Osteoblast (primary cell): ENCODE measurements around the gene MYH10. TPM values are rescaled to one million over a fixed set of nuclear protein-coding genes. Genes with fewer than 3 reads are reported as not detected.

Experiments
- DNase-seq: peaks from one replicate; pipeline ENCODE4 v3.0.0; 2011; ENCODE audit warnings: low spot score, mixed read lengths; ENCODE audit not compliant: insufficient read length; ENCODE audit errors: missing footprints
- H2AFZ ChIP-seq: 2 replicates; pipeline ENCODE4 v1.6.0; 2011; ENCODE audit warnings: mild to moderate bottlenecking, low read length
- H3K27ac ChIP-seq: 2 replicates; pipeline ENCODE4 v1.5.1; 2011; ENCODE audit warnings: mild to moderate bottlenecking, low read depth, low read length, moderate library complexity
- H3K27me3 ChIP-seq: 2 replicates; pipeline ENCODE4 v1.6.0; 2012; ENCODE audit warnings: mild to moderate bottlenecking, control low read depth, inconsistent platforms, low read length, moderate library complexity; ENCODE audit not compliant: insufficient read depth
- H3K36me3 ChIP-seq: 2 replicates; pipeline ENCODE4 v1.5.1; 2011; ENCODE audit warnings: mild to moderate bottlenecking, low read length, control low read depth, moderate library complexity; ENCODE audit not compliant: insufficient read depth
- H3K4me1 ChIP-seq: 2 replicates; pipeline ENCODE4 v1.5.1; 2011; ENCODE audit warnings: mild to moderate bottlenecking, low read length, control low read depth, moderate library complexity; ENCODE audit not compliant: insufficient read depth
- H3K4me2 ChIP-seq: 2 replicates; pipeline ENCODE4 v1.6.0; 2011; ENCODE audit warnings: mild to moderate bottlenecking, low read length; ENCODE audit not compliant: insufficient read depth
- H3K4me3 ChIP-seq: fragments of 200-600 bp; sonication (generic); 3 replicates; pipeline ENCODE4 v1.5.1; 2012; ENCODE audit warnings: mild to moderate bottlenecking, low read length, inconsistent platforms; ENCODE audit not compliant: insufficient read depth
- H3K79me2 ChIP-seq: 2 replicates; pipeline ENCODE4 v1.6.0; 2012; ENCODE audit warnings: mild to moderate bottlenecking, low read length, control low read depth, inconsistent platforms; ENCODE audit not compliant: insufficient read depth
- H3K9me3 ChIP-seq: 2 replicates; pipeline ENCODE4 v1.5.1; 2011; ENCODE audit warnings: low read depth, low read length, control low read depth
- H4K20me1 ChIP-seq: 2 replicates; pipeline ENCODE4 v1.6.0; 2012; ENCODE audit warnings: mild to moderate bottlenecking, low read length, control low read depth; ENCODE audit not compliant: insufficient read depth
- total RNA-seq: library from RNA; depleted of rRNA; stranded (reverse); fragments of >200 nt; gene quantifications from 2 replicates; pipeline ENCODE4 v1.2.3, GENCODE V29; 2012
- TF ChIP-seq, protein P1 (sequence below): IDR thresholded peaks from 2 replicates; pipeline ENCODE4 v1.5.1; 2011; ENCODE audit warnings: mild to moderate bottlenecking, low read depth, low read length, moderate library complexity; ENCODE audit errors: extremely low read depth

MYH10 gene
- total RNA-seq, 1 donor: 40.9 TPM

DNA sequence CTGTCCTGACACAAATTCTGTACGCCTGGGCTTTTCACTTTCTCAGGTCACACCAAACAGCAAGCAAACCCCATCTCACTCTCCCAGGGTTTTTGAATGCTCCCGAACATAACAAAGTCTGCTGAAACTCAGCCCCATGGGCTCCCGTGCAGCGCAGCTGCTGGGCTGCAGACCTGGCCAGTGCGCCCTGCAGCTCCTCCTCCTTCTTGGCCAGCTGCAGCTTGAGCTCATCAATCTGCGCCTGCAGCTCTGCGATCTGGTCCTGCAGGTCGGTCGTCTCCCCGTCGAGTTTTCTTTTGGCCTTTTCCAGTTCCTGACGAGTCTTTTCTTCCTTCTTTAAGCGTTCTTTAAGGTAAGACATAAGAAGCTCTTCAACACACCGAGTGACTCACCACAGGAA lies 124.4 kb downstream of the MYH10 start:
- no peaks in the 10 kb centered on the region for H3K4me1 ChIP-seq
- H3K79me2 ChIP-seq: no peaks in the 10 kb centered on the region
- no peak for DNase-seq
- H3K4me2 ChIP-seq: no peak overlapping the region
- H3K9me3 ChIP-seq: no peaks in the 10 kb centered on the region
- no peaks in the 10 kb centered on the region for H3K27me3 ChIP-seq
- peaks cover 46% of the 10 kb centered on the region for H3K36me3 ChIP-seq
- H3K27ac ChIP-seq: no peak overlapping the region
- no peak overlapping the region for H2AFZ ChIP-seq
- TF ChIP-seq, protein P1, sequence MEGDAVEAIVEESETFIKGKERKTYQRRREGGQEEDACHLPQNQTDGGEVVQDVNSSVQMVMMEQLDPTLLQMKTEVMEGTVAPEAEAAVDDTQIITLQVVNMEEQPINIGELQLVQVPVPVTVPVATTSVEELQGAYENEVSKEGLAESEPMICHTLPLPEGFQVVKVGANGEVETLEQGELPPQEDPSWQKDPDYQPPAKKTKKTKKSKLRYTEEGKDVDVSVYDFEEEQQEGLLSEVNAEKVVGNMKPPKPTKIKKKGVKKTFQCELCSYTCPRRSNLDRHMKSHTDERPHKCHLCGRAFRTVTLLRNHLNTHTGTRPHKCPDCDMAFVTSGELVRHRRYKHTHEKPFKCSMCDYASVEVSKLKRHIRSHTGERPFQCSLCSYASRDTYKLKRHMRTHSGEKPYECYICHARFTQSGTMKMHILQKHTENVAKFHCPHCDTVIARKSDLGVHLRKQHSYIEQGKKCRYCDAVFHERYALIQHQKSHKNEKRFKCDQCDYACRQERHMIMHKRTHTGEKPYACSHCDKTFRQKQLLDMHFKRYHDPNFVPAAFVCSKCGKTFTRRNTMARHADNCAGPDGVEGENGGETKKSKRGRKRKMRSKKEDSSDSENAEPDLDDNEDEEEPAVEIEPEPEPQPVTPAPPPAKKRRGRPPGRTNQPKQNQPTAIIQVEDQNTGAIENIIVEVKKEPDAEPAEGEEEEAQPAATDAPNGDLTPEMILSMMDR: no peak
- H3K4me3 ChIP-seq: no peak overlapping the region
- no peaks in the 10 kb centered on the region for H4K20me1 ChIP-seq

DNA sequence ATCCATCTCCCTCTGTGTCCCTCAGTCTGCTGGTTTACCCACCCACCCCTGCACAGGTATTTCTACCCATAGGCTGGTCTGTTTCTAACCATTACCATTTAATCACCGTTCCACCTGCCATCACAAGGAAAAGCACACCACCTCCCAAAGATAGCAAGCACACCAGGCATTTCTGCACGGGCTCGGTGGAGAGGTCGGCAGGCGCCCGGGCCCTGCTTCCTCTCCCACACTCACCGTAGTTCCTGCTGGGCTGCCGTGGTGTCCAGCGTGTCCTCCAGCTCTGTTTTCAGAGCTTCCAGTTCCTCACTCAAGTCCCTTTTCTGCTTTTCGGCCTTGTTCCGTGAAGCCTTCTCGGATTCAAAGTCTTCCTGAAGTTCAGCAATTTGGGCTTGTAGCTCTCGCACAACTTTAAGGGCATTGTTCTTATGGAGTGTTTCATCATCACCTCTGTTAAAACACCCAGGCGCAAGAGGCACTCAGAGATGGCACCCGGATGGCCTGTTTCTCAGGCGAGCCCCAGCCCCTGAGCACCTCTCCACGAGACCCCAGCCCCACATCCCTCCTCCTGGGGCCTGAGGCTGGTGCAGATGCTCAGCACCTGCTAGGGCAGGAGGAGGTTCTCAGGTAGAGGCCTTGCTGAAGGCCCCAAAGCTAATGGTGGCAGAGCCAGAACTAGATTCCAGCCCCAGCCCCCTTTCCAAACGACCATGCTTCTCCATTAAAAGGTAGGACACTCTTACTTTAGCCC lies 125.9 kb downstream of the MYH10 start:
- TF ChIP-seq, protein P1: no peak
- H3K9me3 ChIP-seq: no peaks in the 10 kb centered on the region
- H3K27ac ChIP-seq: no peak overlapping the region
- no peaks in the 10 kb centered on the region for H3K4me1 ChIP-seq
- H3K36me3 ChIP-seq: peaks cover 46% of the 10 kb centered on the region
- H3K4me2 ChIP-seq: no peak overlapping the region
- H4K20me1 ChIP-seq: no peaks in the 10 kb centered on the region
- no peak overlapping the region for H3K4me3 ChIP-seq
- DNase-seq: no peak
- H2AFZ ChIP-seq: no peak overlapping the region
- no peaks in the 10 kb centered on the region for H3K79me2 ChIP-seq
- no peaks in the 10 kb centered on the region for H3K27me3 ChIP-seq

DNA sequence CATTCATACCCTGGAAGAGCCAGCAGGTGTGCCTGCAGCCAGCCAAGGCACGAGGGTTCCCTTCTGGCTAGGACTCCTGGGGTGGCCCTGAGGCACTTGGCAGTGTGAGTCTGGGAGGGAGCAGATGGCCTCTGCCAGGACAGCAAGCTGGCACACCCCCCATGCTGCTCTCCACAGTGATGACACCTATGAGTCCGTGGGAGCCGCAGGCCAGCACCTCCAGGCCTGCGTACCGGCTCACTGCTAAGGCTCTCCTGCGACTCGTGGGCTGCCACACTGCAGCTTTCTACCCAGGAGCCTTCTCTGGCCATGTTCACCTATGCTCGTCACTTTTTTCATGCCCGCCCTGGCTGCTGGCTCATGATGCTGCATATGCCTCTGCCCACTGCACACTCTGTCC lies 126.7 kb downstream of the MYH10 start:
- Histone ChIP-seq H4K20me1 (no peaks in the 10 kb centered on the region), H2AFZ (no peak overlapping the region), H3K36me3 (peaks cover 46% of the 10 kb centered on the region), H3K27ac (no peak overlapping the region), H3K79me2 (no peaks in the 10 kb centered on the region), H3K9me3 (no peaks in the 10 kb centered on the region), H3K27me3 (no peaks in the 10 kb centered on the region), H3K4me1 (no peaks in the 10 kb centered on the region), H3K4me3 (no peak overlapping the region), H3K4me2 (no peak overlapping the region)
- DNase-seq: no peak
- TF ChIP-seq, protein P1: no peak

DNA sequence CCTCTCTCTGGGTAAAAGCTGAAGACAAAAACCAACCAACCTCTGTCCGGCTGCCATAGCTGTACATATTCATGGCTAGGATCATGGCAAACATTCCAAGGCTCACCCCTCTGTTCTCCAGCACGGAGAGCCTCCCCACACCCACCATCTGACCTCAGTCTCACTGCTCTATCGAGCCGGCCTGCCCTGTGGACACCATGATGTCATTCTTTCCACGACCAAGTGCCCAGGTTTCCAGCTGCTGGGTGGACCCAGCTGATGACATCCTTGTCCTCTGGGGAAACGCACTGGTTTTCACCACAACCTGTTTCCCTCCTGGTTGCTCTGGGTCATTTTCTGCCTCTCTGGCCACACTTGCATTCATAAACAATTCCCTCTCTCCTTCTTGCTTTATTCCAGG lies 127.2 kb downstream of the MYH10 start:
- Histone ChIP-seq H3K27me3 (no peaks in the 10 kb centered on the region), H3K4me1 (no peaks in the 10 kb centered on the region), H3K4me3 (no peak overlapping the region), H2AFZ (no peak overlapping the region), H3K79me2 (no peaks in the 10 kb centered on the region), H3K27ac (no peak overlapping the region), H3K4me2 (no peak overlapping the region), H3K9me3 (no peaks in the 10 kb centered on the region), H4K20me1 (no peaks in the 10 kb centered on the region), H3K36me3 (peaks cover 43% of the 10 kb centered on the region)
- no peak for DNase-seq
- TF ChIP-seq, protein P1: no peak
